ENCODE data around the gene RCAN3. TPM values are rescaled to one million over a fixed set of nuclear protein-coding genes. Genes with fewer than 3 reads are reported as not detected.

Gene RCAN3
- total RNA-seq, 1 experiment from 2014 or later, result 29.3 TPM

- Histone ChIP-seq H3K36me3 (replicated peaks; ENCODE audit: control insufficient read depth, insufficient read depth, low read length) (no peaks in the 10 kb centered on the region), H3K27me3 (ENCODE audit: control insufficient read depth, insufficient read depth, low read length) (no peaks in the 10 kb centered on the region), H3K4me3 (ENCODE audit: insufficient read depth, low read depth, low read length) (no peak overlapping the region)
- DNase-seq, result no peak
Observed at GRCh38 chr1:24493785-24494184, 8.9 kb upstream of the RCAN3 start.

DNA sequence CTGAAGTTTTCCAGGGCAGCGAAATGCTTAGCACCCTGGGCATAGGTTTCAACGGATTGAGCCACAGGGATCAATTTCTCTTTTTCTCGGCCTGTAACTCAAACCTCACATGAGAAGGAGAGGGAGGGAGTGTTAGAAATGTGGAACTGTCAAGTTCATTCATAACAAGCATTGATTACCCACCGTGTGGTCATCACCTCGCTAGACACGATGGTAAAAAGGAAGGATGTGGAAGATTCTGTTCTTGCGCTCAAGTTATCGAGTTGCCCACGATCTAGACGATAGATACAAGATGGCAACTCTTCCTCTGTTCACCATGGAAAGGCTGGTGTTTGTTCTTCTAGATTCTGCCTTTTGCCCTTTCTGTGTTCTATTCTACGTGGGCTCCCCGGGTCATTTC, 4.0 kb upstream of the RCAN3 start:
- no peak for DNase-seq
- Histone ChIP-seq H3K36me3 (replicated peaks; ENCODE audit: control insufficient read depth, insufficient read depth, low read length) (no peaks in the 10 kb centered on the region), H3K27me3 (ENCODE audit: control insufficient read depth, insufficient read depth, low read length) (no peaks in the 10 kb centered on the region), H3K4me3 (ENCODE audit: insufficient read depth, low read depth, low read length) (no peak overlapping the region)

DNA sequence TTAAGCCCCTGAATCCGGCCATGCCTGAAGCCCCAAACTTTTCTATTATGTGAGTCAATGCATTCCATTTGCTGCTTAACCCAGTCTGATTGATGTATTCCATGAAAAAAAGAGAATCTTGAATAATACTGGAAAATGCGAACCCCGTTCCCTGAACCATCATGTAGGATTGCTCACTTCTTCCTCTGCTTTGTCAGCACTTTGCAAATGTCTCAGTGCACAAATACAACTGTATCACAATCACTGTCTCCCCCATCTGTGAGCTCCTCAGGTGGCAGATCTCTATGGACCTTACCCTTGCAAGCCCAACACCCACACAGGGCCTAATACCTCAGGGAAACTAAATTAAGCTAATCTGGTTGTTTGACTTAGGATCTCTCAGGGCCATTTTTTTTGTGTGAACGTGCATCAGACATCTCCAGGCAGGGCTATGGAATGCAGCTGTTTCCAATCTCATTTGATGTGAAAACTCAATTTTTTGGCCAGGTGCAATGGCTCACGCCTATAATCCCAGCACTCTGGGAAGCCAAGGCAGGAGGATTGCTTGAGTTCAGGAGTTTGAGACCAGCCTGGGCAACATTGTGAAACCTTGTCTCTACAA, 2.1 kb upstream of the RCAN3 start:
- Histone ChIP-seq H3K27me3 (ENCODE audit: control insufficient read depth, insufficient read depth, low read length) (no peaks in the 10 kb centered on the region), H3K36me3 (replicated peaks; ENCODE audit: control insufficient read depth, insufficient read depth, low read length) (no peaks in the 10 kb centered on the region), H3K4me3 (ENCODE audit: insufficient read depth, low read depth, low read length) (no peak overlapping the region)
- no peak for DNase-seq

DNA sequence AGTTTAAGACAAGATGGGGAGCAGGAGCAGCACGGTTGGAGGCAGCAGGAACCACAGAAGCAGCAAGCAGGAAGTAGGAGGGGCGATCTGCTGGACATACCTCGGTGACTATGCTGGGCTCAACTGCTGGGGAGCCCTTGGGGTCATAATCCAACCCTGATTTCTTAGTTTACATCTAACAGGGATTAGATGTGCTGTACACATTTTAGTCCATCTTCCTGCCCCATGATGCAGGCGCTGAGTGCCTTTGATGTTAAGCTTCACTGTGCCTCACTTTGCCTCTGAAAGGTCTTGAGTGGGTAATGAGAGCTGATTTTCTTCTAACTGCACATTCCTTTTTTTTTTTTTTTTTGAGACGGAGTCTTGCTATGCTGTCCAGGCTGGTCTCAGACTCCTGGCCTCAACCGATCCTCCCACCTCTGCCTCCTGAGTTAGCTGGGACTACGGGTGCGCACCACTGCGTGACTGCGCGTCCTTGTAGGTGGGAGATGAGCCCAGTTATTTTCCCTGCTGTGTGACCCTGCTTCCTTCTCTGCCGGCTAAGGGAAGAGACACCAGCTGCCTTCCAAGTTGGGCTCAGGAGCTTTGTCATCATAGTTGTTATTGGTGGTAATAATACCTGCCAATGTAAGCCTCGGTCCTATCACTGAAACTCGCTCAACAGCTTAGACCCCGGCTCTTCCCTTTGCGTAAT, 1.1 kb upstream of the RCAN3 start:
- DNase-seq, result peak; percentile 52
- Histone ChIP-seq H3K27me3 (ENCODE audit: control insufficient read depth, insufficient read depth, low read length) (no peaks in the 10 kb centered on the region), H3K36me3 (replicated peaks; ENCODE audit: control insufficient read depth, insufficient read depth, low read length) (no peaks in the 10 kb centered on the region), H3K4me3 (ENCODE audit: insufficient read depth, low read depth, low read length) (peak overlapping the region; percentile 91)

GRCh38 chr1:24502065-24502708, 449 bp upstream of the RCAN3 start:
- H3K4me3 ChIP-seq (ENCODE audit: insufficient read depth, low read depth, low read length), result peak overlapping the region; percentile 91
- H3K36me3 ChIP-seq (replicated peaks; ENCODE audit: control insufficient read depth, insufficient read depth, low read length), result no peaks in the 10 kb centered on the region
- H3K27me3 ChIP-seq (ENCODE audit: control insufficient read depth, insufficient read depth, low read length), result no peaks in the 10 kb centered on the region
- DNase-seq, result peak; percentile 85

DNA sequence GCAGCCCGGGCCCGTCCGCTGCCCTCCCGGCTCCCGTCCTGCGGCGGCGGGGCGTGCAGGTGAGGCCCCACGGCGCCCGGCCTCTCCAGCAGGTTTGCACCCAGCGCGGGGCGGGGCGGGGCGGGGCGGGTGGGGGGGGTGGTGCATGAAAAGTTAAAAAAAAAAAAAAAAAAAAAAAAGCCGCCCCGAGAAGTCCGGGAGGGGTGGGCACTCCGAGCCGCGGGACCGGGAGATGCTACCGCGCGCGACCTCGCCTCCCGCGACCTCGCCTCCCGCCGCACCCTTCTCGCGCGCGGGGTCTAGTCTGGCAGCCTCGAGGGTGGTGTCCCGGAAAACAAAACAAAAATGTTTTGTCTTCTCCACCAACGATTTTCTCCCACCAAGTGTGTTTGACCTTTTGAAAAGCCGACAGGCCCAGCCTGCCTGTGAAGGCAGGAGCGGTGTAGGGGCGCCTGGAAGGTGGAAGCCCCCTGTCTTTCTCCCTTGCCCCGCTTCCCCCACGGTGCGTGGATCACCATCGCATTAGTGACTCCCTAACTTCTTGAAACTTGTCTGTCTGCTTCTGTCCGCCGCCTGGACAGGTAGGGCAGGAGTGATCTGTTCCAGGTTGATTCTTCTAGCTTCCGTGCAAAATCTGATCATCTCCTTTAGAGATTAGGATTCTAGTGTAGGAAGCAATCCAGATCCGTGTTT, 569 bp downstream of the RCAN3 start:
- no peak for DNase-seq

GRCh38 chr1:24503870-24504523, 1.4 kb downstream of the RCAN3 start:
- DNase-seq, result no peak
- Histone ChIP-seq H3K27me3 (ENCODE audit: control insufficient read depth, insufficient read depth, low read length) (no peaks in the 10 kb centered on the region), H3K4me3 (ENCODE audit: insufficient read depth, low read depth, low read length) (peak overlapping the region; percentile 91; the same call in 1 of the 2 replicates), H3K36me3 (replicated peaks; ENCODE audit: control insufficient read depth, insufficient read depth, low read length) (no peaks in the 10 kb centered on the region)

More for the DNA sequence above, 569 bp downstream of the RCAN3 start:
- H3K36me3 ChIP-seq (replicated peaks; ENCODE audit: control insufficient read depth, insufficient read depth, low read length), result no peaks in the 10 kb centered on the region
- peak overlapping the region; percentile 91 for H3K4me3 ChIP-seq (ENCODE audit: insufficient read depth, low read depth, low read length)
- no peaks in the 10 kb centered on the region for H3K27me3 ChIP-seq (ENCODE audit: control insufficient read depth, insufficient read depth, low read length)

GRCh38 chr1:24504560-24504959, 1.9 kb downstream of the RCAN3 start:
- H3K4me3 ChIP-seq (ENCODE audit: insufficient read depth, low read depth, low read length), result peak overlapping the region; percentile 2; the same call in 1 of the 2 replicates
- no peaks in the 10 kb centered on the region for H3K27me3 ChIP-seq (ENCODE audit: control insufficient read depth, insufficient read depth, low read length)
- no peaks in the 10 kb centered on the region for H3K36me3 ChIP-seq (replicated peaks; ENCODE audit: control insufficient read depth, insufficient read depth, low read length)
- DNase-seq, result no peak

DNA sequence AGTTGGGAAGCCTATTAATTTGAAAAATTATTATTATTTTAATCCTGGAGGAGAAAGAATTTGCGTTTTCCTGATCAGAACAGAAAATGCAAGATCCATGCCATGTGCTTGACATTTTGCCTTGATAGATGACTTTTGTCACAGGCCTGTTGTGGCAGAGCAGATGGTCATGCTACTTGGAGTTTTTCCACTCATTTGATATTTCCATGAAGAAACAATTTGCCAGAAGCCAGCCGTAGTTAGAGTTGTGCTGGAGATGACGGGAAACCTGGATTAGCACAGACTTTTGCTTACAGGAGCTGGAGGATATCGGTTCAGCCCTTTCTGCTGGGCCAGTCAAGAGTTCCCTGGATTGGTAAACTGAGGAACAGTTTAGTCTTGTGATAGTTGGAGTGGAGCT, 3.2 kb downstream of the RCAN3 start:
- DNase-seq, result no peak
- Histone ChIP-seq H3K27me3 (ENCODE audit: control insufficient read depth, insufficient read depth, low read length) (no peaks in the 10 kb centered on the region), H3K4me3 (ENCODE audit: insufficient read depth, low read depth, low read length) (no peak overlapping the region), H3K36me3 (replicated peaks; ENCODE audit: control insufficient read depth, insufficient read depth, low read length) (no peaks in the 10 kb centered on the region)

- H3K4me3 ChIP-seq (ENCODE audit: insufficient read depth, low read depth, low read length), result no peak overlapping the region
- peak; percentile 64 for DNase-seq
- no peaks in the 10 kb centered on the region for H3K27me3 ChIP-seq (ENCODE audit: control insufficient read depth, insufficient read depth, low read length)
- no peaks in the 10 kb centered on the region for H3K36me3 ChIP-seq (replicated peaks; ENCODE audit: control insufficient read depth, insufficient read depth, low read length)
Observed at GRCh38 chr1:24506691-24507381, 4.2 kb downstream of the RCAN3 start.

DNA sequence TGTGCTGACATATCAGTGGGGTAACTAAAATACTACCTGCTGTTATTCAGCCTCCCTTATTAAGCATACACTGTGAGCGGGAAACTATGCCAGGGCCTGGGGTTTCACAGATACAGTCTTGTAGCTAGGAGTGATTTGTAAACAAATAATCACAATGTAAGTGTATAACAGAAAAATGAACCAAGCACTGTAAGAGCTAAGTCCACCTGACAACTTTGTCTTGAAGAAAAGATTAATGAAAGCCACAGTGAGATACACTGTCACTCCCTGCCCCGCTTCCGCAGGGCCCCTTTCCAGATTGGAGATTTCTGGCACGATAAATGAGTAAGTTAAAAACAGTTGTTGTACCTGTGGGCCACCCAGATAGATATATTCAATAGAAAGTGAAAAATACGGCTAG, 4.8 kb downstream of the RCAN3 start:
- Histone ChIP-seq H3K36me3 (replicated peaks; ENCODE audit: control insufficient read depth, insufficient read depth, low read length) (no peaks in the 10 kb centered on the region), H3K27me3 (ENCODE audit: control insufficient read depth, insufficient read depth, low read length) (no peaks in the 10 kb centered on the region), H3K4me3 (ENCODE audit: insufficient read depth, low read depth, low read length) (no peak overlapping the region)
- no peak for DNase-seq

- Histone ChIP-seq H3K36me3 (replicated peaks; ENCODE audit: control insufficient read depth, insufficient read depth, low read length) (no peaks in the 10 kb centered on the region), H3K4me3 (ENCODE audit: insufficient read depth, low read depth, low read length) (no peak overlapping the region), H3K27me3 (ENCODE audit: control insufficient read depth, insufficient read depth, low read length) (no peaks in the 10 kb centered on the region)
- no peak for DNase-seq
Observed at GRCh38 chr1:24508911-24509310, 6.3 kb downstream of the RCAN3 start.

DNA sequence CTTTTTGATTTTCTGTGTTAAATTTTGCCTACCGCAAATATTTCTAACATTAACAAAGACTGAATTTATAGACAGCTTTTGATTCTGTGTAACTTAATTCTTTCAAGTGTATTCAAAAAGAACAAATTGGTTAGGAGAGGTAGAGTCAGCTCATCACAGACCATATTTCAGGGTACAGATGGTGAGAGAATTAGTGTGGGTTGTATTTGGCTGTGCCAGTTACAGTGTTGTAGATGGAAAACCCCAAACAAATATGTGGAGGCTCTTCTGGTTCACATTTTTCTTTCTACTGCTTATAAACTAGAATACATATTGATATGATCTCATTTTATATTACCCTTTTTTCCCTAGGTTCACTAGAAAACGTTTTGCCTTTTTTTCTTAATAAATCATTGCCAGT, 11.1 kb downstream of the RCAN3 start:
- no peaks in the 10 kb centered on the region for H3K27me3 ChIP-seq (ENCODE audit: control insufficient read depth, insufficient read depth, low read length)
- H3K36me3 ChIP-seq (replicated peaks; ENCODE audit: control insufficient read depth, insufficient read depth, low read length), result no peaks in the 10 kb centered on the region
- no peak overlapping the region for H3K4me3 ChIP-seq (ENCODE audit: insufficient read depth, low read depth, low read length)
- DNase-seq, result no peak

- H3K27me3 ChIP-seq (ENCODE audit: control insufficient read depth, insufficient read depth, low read length), result no peaks in the 10 kb centered on the region
- no peaks in the 10 kb centered on the region for H3K36me3 ChIP-seq (replicated peaks; ENCODE audit: control insufficient read depth, insufficient read depth, low read length)
- H3K4me3 ChIP-seq (ENCODE audit: insufficient read depth, low read depth, low read length), result no peak overlapping the region
- no peak for DNase-seq
Observed at GRCh38 chr1:24514946-24515345, 12.3 kb downstream of the RCAN3 start.
